IPS-18c (cell line): ENCODE data around the gene GTPBP6.
"Not testable (repeated sequence)": the region's sequence is repeated elsewhere in the genome, so short reads cannot be mapped to it uniquely, and the experiment has no call there.

Source experiments
- H3K4me3 ChIP-seq: 2 replicates; pipeline ENCODE4 v1.7.0; 2013; ENCODE audit warnings: low read depth, mild to moderate bottlenecking, low read length, moderate library complexity; ENCODE audit not compliant: insufficient read depth
- H3K9me3 ChIP-seq: one replicate; pipeline ENCODE4 v1.6.1; 2013; ENCODE audit warnings: mild to moderate bottlenecking, low read length, moderate library complexity; ENCODE audit not compliant: control insufficient read depth, insufficient read depth

Gene GTPBP6

DNA sequence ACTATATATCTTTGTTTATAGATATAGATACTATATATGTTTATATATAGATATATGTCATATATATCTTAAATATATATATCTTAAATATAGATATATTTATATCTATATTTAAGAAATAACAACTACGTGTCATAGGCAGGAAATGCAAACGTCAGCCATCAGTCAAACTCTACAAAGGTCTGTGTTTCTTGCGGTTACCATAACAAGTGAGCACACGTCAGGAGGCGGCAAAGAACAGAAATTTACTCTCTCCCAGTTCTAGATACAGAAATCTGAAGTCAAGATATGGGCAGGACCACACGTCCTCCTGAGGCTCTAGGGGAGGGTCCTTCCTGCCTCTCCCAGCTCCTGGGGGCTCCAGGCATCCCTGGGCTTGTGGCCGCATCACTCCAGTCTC is 30.9 kb downstream of the GTPBP6 start:
- Histone ChIP-seq H3K4me3 (no peak overlapping the region), H3K9me3 (no peaks in the 10 kb centered on the region)

DNA sequence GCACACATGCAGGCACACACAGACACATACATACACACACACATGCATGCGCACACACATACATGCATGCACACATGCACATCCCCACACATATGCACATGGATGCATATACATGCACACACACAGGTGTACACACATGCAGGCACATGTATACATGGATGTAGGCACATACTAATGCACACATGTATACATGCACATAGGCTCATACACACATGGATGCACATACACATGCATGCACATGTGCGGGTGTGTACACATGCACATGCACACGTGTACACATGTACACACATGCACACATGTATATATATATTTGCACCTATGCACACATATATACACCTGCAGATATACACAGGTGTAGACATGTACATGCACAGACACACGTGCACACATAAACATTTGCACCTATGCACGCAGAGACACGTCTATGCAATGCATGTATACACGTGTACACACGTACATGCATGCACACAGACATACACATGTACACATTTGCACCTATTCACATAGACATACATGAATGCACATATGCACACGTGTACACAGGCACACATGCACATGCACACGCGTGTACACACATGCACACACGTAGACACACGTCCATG is 33.4 kb downstream of the GTPBP6 start:
- H3K4me3 ChIP-seq = no peak overlapping the region
- H3K9me3 ChIP-seq = no peaks in the 10 kb centered on the region

DNA sequence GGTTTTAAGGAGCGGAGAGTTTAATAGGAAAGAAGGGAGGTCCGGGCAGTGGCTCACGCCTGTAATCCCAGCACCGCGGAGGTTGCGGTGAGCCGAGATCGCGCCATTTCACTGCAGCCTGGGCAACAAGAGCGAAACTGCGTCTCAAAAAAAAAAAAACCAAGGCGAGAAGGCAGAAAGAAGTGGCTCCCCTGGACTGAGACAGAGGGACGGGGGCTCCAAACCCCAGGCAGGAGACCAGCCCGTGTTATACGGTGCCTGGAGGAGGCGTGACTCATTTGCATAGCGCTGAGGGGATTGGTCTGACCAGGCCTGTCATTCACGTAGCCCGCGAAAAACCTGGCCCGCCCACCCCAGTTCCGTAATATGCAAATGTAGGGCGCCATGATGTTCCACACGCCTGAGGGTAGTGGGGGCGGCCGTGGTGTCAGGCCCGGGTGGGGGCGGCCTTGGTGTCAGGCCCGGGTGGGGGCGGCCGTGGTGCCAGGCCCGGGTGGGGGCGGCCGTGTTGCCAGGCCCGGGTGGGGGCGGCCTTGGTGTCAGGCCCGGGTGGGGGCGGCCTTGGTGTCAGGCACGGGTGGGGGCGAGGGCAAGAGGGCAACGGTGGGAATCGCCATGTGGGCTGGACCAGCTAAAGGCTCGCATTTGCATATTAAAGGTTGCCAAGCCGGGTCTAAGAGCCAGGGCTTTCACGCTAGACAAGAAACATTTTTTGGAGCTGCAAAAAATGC is 35.3 kb downstream of the GTPBP6 start:
- Histone ChIP-seq H3K4me3 (peak overlapping the region; percentile 40; the same call in 1 of the 2 replicates), H3K9me3 (no peaks in the 10 kb centered on the region)

DNA sequence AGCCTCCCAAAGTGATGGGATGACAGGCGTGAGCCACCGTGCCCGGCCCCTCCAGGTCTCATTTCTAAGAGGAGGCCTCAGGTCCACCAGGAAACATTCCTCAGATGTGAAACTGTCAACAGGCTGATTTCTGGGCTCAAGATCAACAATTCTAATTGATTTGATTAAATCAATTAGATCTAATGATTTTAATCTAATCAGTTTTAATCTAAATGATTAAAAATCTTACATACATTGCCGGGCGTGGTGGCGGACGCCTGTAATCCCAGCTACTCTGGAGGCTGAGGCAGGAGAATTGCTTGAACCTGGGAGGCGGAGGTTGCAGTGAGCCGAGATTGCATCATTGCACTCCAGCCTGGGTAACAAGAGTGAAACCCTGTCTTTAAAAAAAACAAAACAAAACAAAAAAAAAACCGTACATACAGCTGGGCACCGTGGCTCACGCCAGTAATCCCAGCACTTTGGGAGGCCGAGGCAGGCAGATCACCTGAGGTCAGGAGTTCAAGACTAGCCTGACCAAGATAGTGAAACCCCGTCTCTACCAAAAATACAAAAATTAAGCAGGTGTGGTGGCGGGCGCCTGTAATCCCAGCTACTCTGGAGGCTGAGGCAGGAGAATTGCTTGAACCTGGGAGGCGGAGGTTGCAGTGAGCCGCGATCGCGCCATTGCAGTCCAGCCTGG is 36.5 kb downstream of the GTPBP6 start:
- H3K4me3 ChIP-seq = peak overlapping the region; percentile 77

DNA sequence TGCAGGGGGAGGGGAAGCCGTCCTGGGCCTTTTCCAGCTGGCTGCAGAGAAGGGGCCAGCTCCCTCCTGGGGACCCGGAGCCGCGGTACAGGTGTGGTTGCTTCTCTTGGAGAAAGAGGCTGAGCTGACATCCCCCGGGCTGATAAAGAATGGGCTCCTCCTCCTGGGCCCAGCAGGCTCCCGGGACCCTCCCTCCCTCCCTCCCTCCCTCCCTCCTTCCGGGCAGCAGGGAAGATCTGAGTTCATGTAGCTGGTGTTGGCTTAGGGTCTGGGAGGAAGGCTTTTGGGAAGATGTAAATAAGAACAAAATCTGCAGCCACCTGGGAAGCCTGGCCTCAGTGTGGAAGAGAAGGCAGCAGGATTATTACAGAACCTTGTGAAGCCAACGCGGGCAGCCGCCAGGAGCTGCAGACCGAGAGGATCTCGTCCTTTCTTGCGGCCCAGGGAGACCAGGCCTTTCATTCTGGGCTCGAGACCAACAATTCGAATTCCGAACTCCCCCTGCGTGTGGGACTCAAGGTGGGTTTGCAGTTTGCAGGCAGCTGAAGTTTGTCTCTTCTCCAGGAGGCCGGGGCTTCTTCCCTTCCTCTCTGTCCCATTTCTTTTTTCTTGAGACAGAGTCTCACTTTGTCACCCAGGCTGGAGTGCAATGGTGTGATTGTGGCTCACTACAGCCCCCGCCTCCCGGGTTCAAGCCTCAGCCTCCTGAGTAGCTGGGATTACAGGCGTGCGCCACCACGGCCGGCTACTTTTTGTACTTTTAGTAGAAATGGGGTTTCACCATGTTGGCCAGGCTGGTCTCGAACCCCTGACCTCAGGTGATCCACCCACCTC is 37.2 kb downstream of the GTPBP6 start, which contains the start of gene PLCXD1:
PLCXD1 (plus strand) TSS at position 216 of the 834 bp plus-strand sequence. CDS start 2,807 bp downstream, outside the sequence.
- Histone ChIP-seq H3K4me3 (peak within 1 kb of the TSS; percentile 77), H3K9me3 (no peaks in the 10 kb centered on the region)

More for the DNA sequence above, 36.5 kb downstream of the GTPBP6 start:
- not testable (repeated sequence) for H3K9me3 ChIP-seq

DNA sequence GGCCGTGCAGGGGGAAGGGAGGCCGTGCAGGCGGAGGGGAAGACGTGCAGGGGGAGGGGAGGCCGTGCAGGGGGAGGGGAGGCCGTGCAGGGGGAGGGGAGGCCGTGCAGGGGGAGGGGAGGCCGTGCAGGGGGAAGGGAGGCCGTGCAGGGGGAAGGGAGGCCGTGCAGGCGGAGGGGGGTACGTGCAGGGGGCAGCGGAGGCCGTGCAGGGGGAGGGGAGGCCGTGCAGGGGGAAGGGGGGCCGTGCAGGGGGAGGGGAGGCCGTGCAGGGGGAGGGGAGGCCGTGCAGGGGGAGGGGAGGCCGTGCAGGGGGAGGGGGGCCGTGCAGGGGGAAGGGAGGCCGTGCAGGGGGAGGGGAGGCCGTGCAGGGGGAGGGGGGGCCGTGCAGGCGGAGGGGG is 37.9 kb downstream of the GTPBP6 start:
- not testable (repeated sequence) for H3K9me3 ChIP-seq, H3K4me3 ChIP-seq

DNA sequence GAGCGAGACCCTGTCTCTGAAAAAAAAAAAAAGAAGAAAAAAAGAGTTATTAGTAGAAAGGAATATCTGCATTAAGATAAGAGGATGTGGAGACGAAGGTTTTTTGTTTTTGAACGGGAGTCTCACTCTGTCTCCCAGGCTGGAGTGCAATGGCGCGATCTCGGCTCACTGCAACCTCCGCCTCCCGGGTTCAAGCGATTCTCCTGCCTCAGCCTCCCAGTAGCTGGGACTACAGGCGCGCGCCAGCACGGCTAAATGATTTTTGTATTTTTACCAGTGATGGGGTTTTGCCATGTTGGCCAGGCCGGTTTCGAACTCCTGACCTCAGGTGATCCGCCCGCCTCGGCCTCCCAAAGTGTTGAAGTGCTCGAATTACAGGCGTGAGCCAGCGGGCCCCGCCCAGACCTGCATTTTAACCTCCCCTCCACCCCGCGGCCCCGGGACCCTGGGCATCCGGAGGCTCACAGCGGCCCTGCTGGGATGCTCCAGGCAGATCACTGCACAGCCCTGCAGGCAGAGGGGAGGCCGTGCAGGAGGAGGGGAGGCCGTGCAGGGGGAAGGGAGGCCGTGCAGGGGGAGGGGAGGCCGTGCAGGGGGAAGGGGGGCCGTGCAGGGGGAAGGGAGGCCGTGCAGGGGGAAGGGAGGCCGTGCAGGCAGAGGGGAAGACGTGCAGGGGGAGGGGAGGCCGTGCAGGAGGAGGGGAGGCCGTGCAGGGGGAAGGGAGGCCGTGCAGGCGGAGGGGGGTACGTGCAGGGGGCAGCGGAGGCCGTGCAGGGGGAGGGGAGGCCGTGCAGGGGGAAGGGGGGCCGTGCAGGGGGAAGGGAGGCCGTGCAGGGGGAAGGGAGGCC is 38.6 kb downstream of the GTPBP6 start:
- H3K4me3 ChIP-seq, H3K9me3 ChIP-seq: not testable (repeated sequence)

DNA sequence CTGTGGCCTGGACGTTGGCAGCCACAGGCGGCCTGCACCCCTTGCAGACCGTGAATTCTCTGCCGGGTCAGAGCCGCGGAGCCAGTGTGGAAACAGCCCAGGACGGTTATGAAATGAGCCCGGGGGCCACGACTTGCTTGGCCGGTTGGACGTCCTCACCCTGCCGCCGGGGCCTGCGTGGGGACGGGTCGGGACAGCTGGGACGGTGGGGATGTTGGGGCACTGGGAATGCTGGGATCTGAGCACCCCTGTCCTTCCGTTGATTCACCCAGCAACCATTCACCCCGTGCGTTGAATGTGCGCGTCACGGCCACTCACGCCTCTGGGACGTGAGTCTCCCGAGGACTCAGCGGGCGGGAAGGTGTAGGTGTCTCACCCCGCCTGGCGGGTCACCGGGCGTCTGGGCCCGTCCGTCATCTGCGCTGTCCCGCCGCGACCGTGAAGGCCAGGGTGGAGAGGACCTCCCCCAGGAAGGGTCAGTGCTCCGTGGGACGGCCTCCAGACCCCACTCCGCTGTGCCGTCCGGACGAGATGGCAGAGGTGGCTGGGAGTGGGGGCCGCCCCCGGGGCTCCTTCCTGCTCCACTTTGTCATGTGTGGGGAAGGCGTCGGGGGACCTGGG is 41.9 kb downstream of the GTPBP6 start:
- Histone ChIP-seq H3K9me3 (no peaks in the 10 kb centered on the region), H3K4me3 (peak overlapping the region; percentile 70)

DNA sequence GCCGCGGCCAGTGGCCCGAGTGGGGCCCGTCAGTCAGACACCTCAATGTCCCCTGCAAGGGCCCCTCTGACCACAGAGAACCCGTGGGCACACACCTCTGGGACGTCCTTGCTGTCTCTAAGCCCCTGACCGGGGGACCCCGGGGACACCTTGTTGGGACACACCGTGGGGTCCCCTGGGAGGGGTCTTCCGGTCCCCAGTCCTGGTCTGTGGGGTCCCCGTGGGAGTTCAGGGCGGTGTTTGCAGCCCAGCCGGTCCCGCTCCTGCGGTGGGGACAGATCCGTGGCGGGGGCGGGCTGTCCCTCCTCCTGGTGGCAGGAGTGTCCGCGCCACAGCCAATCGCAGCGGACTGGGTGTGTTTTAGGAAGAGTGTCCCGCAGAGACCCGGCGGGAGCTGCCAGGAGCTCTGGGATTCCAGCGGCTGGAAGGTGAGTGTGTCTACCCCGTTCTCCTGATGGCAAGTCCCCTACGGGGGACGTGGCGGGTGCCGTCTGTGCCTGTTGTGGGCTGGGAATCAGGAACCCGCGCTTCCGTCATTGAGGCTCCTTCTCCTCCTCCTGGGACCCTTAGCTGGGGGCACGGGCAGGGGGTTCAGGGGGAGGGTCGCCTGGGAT is 42.5 kb downstream of the GTPBP6 start:
- Histone ChIP-seq H3K9me3 (no peaks in the 10 kb centered on the region), H3K4me3 (peak overlapping the region; percentile 70)

DNA sequence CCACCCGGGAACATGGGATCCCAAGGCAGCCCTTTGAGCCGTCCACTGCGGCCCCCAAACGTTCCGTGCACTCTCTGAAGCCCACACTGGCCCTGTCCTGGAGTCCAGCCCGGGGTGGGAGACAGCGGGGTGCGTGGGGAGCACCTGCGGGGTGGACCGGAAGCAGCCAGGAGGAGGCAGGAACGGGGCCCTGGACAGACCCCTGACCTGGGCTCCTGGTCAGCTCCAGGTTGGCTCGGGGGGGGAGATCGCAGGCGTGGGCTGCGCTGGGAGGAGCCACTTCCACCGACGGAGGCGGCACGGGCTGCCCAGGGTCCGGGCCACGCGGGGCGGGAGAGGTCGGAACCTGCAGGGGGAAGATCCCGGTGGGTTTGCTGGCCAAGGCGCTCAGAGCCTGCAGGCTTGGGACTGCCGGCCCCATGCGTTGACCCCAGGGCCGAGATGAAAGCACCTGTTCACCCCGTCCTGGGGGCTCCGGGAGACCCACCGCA is 43.1 kb downstream of the GTPBP6 start:
- Histone ChIP-seq H3K9me3 (no peaks in the 10 kb centered on the region), H3K4me3 (peak overlapping the region; percentile 70)

DNA sequence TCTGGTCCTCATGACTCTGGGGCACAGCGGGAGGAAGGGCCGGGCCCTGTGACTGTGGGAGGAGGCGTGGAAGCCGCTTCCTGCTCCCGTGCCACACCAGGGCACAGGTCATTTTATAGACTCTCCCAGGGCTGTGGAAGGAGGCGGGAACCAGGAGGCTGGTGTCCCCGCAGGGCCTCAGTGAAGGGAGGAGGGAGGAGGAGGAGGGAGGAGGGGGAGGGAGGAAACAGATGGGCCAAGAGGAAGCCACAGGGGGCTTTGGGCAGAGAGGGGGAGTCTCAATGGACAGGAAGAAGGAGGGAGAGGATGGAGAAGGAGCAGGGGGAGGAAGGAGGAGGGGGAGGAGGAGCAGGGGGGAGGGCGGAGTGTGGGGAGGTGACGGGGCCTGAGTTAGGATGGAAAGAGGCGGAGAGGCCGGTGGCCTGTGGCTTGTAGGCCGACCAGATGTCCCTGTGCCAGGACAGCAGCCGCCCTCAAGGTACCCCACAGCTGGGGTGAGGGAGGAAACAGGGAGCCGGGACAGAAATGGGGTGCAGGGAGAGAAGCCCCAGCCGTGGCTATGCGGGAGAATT is 43.6 kb downstream of the GTPBP6 start:
- H3K4me3 ChIP-seq = peak overlapping the region; percentile 70
- no peaks in the 10 kb centered on the region for H3K9me3 ChIP-seq

DNA sequence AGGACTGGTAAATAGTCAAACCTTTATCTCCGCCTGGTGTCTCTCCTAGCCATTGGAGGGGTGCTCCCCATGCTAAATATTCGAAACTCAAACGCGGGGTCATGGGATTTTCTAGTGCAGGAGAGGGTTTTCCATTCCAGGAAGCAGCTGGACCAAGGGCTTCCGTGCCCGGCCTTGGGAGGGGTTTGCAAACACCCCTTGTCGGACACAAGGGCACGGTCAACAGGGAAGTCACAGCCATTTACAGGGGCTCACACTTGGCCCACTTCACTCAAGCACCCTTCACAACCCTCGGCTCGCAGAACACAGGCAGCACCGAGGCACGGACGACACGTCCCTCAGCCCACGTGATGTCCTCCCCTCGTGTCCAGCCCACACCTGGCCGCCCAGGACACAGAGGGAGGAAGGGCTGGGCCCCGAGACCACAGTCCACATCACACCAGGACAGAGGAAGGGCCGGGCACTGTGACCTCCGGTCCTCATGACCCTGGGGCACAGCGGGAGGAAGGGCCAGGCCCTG is 47.7 kb downstream of the GTPBP6 start:
- Histone ChIP-seq H3K4me3 (no peak overlapping the region), H3K9me3 (no peaks in the 10 kb centered on the region)

DNA sequence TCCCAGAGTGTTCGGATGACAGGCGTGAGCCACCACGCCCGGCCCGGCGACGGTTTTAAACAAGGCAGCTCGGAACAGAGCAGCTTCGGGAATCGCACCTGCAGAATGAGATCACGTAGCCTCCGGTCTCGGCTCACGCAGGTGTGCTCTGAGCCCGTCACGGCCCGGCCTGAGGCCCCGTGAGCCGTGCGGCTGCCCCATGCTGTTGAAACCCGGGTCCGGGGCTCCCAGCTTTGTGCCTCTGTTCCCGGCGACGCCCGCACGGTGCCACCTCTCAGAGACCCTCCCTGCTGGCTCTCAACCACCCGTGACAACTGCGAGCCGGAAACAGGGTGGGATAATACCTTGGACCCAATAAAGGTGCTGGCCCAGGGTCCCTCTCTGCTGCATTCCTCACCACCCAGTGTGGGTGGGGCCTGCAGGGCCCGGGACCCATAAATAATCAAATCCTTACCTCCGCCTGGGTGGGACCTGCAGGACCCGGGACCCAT is 50.8 kb downstream of the GTPBP6 start:
- no peak overlapping the region; the same call in 1 of the 2 replicates for H3K4me3 ChIP-seq
- no peaks in the 10 kb centered on the region for H3K9me3 ChIP-seq

DNA sequence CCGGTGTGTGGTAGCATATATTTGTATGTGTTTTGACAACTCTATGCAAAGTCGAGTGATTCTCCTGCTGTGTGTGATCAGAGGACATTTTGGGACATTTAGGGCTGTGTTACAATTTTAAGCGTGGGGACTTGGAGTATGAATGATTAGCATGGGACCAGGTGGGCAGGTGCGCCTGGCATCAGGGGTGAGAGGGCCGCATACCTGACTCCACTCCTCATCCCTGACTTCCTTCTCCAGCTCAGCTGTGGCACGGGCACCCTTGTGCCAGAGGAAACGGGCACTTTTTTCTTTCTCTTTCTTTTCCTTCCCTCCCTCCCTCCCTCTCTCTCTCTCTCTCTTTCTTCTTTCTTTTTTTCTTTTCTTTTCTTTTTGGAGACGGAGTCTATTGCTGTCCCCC is 53.1 kb downstream of the GTPBP6 start:
- no peaks in the 10 kb centered on the region for H3K9me3 ChIP-seq
- H3K4me3 ChIP-seq = no peak overlapping the region
